K562 (cell line): ENCODE measurements around the gene ZNF333. TPM values are rescaled to one million over a fixed set of nuclear protein-coding genes. Genes with fewer than 3 reads are reported as not detected.

Experiments used
- ATAC-seq: fragments of 200-7000 bp; cut with Tn5 transposase; 3 replicates; pipeline ENCODE4 v1.9.1; 2020; ENCODE audit warnings: moderate library complexity
- BruUV-seq: library from RNA; stranded (reverse); fragments of 400-500 nt; replicated peaks from 2 replicates; lab custom pipeline; 2021; lab: Mats Ljungman, UMichigan
- CTCF ChIA-PET: fragments of 300-600 bp; formaldehyde crosslinking; extraction: SDS; loops from one replicate; lab custom pipeline; 2021; ENCODE audit warnings: low intra/inter-chr PET ratio; lab: Yijun Ruan, JAX
- POLR2A ChIA-PET: fragments of 300-600, 350-650 bp; sonication (Branson Sonifier 250); formaldehyde crosslinking; extraction: SDS; loops from one replicate; lab custom pipeline; 2021; ENCODE audit warnings: antibody characterized with exemption, inconsistent platforms; lab: Yijun Ruan, JAX
- DNase-seq, 4 experiments: peaks; one replicate each; pipeline versions ENCODE4 v3.0.0 to v3.0.0-alpha.2; 2011 to 2018; ENCODE audit warnings: low spot score in 3 of 4, mixed read lengths in 3 of 4; ENCODE audit errors: extremely low read depth in 1 of 4
- FAIRE-seq: peaks from 2 replicates; lab custom pipeline; 2011; peaks lifted over from hg19 to GRCh38; lab: Jason Lieb, UNC
- H2AFZ ChIP-seq: 2 replicates; pipeline ENCODE4 v1.6.0; 2011; ENCODE audit warnings: low read depth, low read length, control low read depth, inconsistent platforms
- H3K27ac ChIP-seq: fragments of 200-600 bp; 3 replicates; pipeline ENCODE4 v1.8.0; 2011; ENCODE audit warnings: low read depth, mild to moderate bottlenecking, control low read depth, inconsistent platforms, low read length, moderate library complexity, mixed read lengths; ENCODE audit errors: extremely low read depth
- H3K27me3 ChIP-seq, 2 experiments: fragments of 300-600 bp in 1 of 2; 2 replicates in 1 of 2; 3 replicates in 1 of 2; pipeline versions ENCODE4 v1.6.0 to v1.8.0; 2011; ENCODE audit warnings: inconsistent platforms in 2 of 2, low read length in 2 of 2, mild to moderate bottlenecking in 1 of 2, mixed read lengths in 1 of 2, moderate library complexity in 1 of 2; ENCODE audit not compliant: control insufficient read depth in 2 of 2, insufficient read depth in 2 of 2
- H3K36me3 ChIP-seq: fragments of 300-600 bp; 3 replicates; pipeline ENCODE4 v1.8.0; 2011; ENCODE audit warnings: mild to moderate bottlenecking, low read length, inconsistent platforms; ENCODE audit not compliant: control insufficient read depth, insufficient read depth
- H3K4me1 ChIP-seq, 2 experiments: fragments of 200-600 bp in 1 of 2; replicated peaks in 1 of 2; 2 replicates in 1 of 2; 3 replicates in 1 of 2; pipeline versions ENCODE4 v1.5.1 to v1.8.0; 2011; ENCODE audit warnings: inconsistent platforms in 2 of 2, low read length in 2 of 2, mild to moderate bottlenecking in 1 of 2, mixed read lengths in 1 of 2, moderate library complexity in 1 of 2; ENCODE audit not compliant: control insufficient read depth in 2 of 2, insufficient read depth in 2 of 2
- H3K4me2 ChIP-seq: 2 replicates; pipeline ENCODE4 v1.6.1; 2011; ENCODE audit warnings: low read length, control low read depth, inconsistent platforms, mixed read lengths; ENCODE audit not compliant: insufficient read depth
- H3K4me3 ChIP-seq: fragments of 200-600 bp; sonication (generic), shearing (Covaris generic); 2 replicates; pipeline ENCODE4 v1.5.1; 2016; ENCODE audit warnings: control low read depth, inconsistent platforms
- H3K79me2 ChIP-seq: fragments of 200-600 bp; 3 replicates; pipeline ENCODE4 v1.8.0; 2011; ENCODE audit warnings: low read length, inconsistent platforms; ENCODE audit not compliant: control insufficient read depth, insufficient read depth
- H3K9ac ChIP-seq, 2 experiments: 2 replicates each; pipeline versions ENCODE4 v1.6.0 to v1.6.1; 2011; ENCODE audit warnings: low read depth in 2 of 2, low read length in 2 of 2, control low read depth in 1 of 2, inconsistent platforms in 1 of 2, mild to moderate bottlenecking in 1 of 2, mixed read lengths in 1 of 2; ENCODE audit not compliant: insufficient read depth in 1 of 2
- H3K9me1 ChIP-seq: one replicate; pipeline ENCODE4 v1.6.0; 2011; ENCODE audit warnings: inconsistent platforms, mild to moderate bottlenecking, low read length, moderate library complexity; ENCODE audit not compliant: control insufficient read depth, insufficient read depth
- H3K9me3 ChIP-seq: replicated peaks from 2 replicates; pipeline ENCODE4 v1.5.1; 2011; ENCODE audit warnings: low read depth, low read length, inconsistent platforms; ENCODE audit not compliant: control insufficient read depth, insufficient read depth
- H4K20me1 ChIP-seq: replicated peaks from 2 replicates; pipeline ENCODE4 v1.6.1; 2011; ENCODE audit warnings: low read length, inconsistent platforms, mixed read lengths; ENCODE audit not compliant: control insufficient read depth, insufficient read depth
- CBFB ChIP-seq: sonication (generic); formaldehyde crosslinking; IDR thresholded peaks from 2 replicates; pipeline ENCODE4 v1.4.0; 2020; ENCODE audit warnings: mild to moderate bottlenecking, missing genetic modification reagents
- CCNT2 ChIP-seq: IDR thresholded peaks from 2 replicates; pipeline ENCODE4 v1.6.1; 2011; ENCODE audit warnings: borderline replicate concordance, low read depth, mild to moderate bottlenecking, moderate library complexity, mixed read lengths, low read length; ENCODE audit not compliant: insufficient read length; ENCODE audit errors: extremely low read depth
- ELF4 ChIP-seq: fragments of 450-650 bp; formaldehyde crosslinking; IDR thresholded peaks from 2 replicates; pipeline ENCODE4 v1.4.0; 2022; ENCODE audit warnings: missing genetic modification characterization
- MYNN ChIP-seq, 2 experiments: sonication (generic); formaldehyde crosslinking in 1 of 2; IDR thresholded peaks; 2 replicates each; pipeline versions ENCODE4 v1.5.0 to v1.6.1; 2016 to 2020; ENCODE audit warnings: antibody characterized with exemption in 1 of 2, missing genetic modification reagents in 1 of 2
- NCOR1 ChIP-seq: fragments of 450-650 bp; IDR thresholded peaks from 2 replicates; pipeline ENCODE4 v1.6.1; 2016; ENCODE audit warnings: mild to moderate bottlenecking, moderate library complexity
- NFRKB ChIP-seq: fragments of 450-650 bp; IDR thresholded peaks from 2 replicates; pipeline ENCODE4 v1.6.1; 2016; ENCODE audit warnings: low read depth
- POLR2H ChIP-seq: IDR thresholded peaks from 2 replicates; pipeline ENCODE4 v1.6.1; 2016; ENCODE audit warnings: missing genetic modification characterization, low read depth, mild to moderate bottlenecking, control low read depth, missing compliant biosample characterization, moderate library complexity
- WGBS: fragments of 100-300 bp; shearing (Covaris generic); methylation state at CpG from one replicate; pipeline ENCODE4 v1.1.6; 2016; ENCODE audit warnings: low coverage, mixed read lengths; ENCODE audit not compliant: insufficient coverage; ENCODE audit errors: missing lambda C conversion rate; 5-methylcytosine and 5-hydroxymethylcytosine counted together
- in situ Hi-C: fragments of 300-500 bp; cut with MboI; formaldehyde crosslinking; loops from 4 replicates; pipeline ENCODE4 v1.15.0; 2018; ENCODE audit warnings: inconsistent platforms, mixed read lengths
- intact Hi-C: fragments of 100-400 bp; cut with micrococcal nuclease; formaldehyde crosslinking; loops from 2 replicates; pipeline ENCODE4 v1.14.2; 2022
- polyA plus RNA-seq, 8 experiments: library from polyadenylated mRNA; depleted of rRNA in 4 of 8; stranded (reverse) in 5 of 8; unstranded in 3 of 8; fragments of >200 nt; fragmentation: Nextera tagmentation in 2 of 8; fragmentation: Illumina TruSeq in 1 of 8; extraction: Ambion mirVana in 2 of 8; extraction: Trizol in 1 of 8; gene quantifications; 2 replicates each; pipeline versions ENCODE4 v1.2.1 to v1.2.3, GENCODE V29; 2011 to 2014; ENCODE audit warnings: inconsistent platforms in 1 of 8, missing spikeins in 1 of 8
- total RNA-seq, 7 experiments: library from RNA; depleted of rRNA in 6 of 7; stranded (reverse); fragments of >200 nt in 6 of 7; fragmentation: Illumina TruSeq in 2 of 7; extraction: Trizol in 2 of 7; gene quantifications; 2 replicates each; pipeline versions ENCODE4 v1.2.1 to v1.2.3, GENCODE V29; 2011 to 2021; ENCODE audit warnings: low replicate concordance in 1 of 7
- TF ChIP-seq, protein P1 (sequence below): fragments of 250-450 bp; sonication (Bioruptor Pico); IDR thresholded peaks from 2 replicates; pipeline ENCODE4 v1.5.0; 2020; ENCODE audit warnings: mild to moderate bottlenecking, borderline replicate concordance

The ZNF333 gene
- total and polyA plus RNA-seq, 9 of the 15 experiments (the other 6 are each of a cell fraction or from before 2014, with no cell fraction given), result 2.8 to 10.3 (median 6.3) TPM

DNA sequence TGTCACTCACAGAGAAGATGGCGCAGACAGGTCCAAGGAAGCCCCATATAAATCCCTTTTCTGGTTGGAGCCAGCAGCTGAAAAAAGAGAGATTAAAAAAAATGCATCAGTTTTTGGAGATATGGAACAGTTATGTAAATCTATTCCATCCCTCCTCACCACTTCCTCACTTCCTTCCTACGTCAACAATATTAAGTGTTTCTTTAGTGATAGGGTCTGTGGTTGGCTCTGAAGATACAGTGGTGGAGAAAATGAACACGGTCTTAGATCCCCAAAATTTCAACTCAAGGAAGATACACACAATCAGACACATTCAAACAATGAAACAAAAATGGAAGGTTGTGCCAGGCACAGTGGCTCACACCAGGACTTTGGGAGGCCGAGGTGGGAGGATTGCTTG is 57.0 kb downstream of the ZNF333 start (continued):
- TF ChIP-seq MYNN (IDR thresholded peaks at IDR 0.05) (no peak), MYNN (CRISPR knock-in tag; IDR thresholded peaks at IDR 0.05) (no peak), CCNT2 (no peak), NCOR1 (no peak), CBFB (CRISPR knock-in tag) (no peak), ELF4 (no peak), POLR2H (no peak)
- TF ChIP-seq, protein P1, sequence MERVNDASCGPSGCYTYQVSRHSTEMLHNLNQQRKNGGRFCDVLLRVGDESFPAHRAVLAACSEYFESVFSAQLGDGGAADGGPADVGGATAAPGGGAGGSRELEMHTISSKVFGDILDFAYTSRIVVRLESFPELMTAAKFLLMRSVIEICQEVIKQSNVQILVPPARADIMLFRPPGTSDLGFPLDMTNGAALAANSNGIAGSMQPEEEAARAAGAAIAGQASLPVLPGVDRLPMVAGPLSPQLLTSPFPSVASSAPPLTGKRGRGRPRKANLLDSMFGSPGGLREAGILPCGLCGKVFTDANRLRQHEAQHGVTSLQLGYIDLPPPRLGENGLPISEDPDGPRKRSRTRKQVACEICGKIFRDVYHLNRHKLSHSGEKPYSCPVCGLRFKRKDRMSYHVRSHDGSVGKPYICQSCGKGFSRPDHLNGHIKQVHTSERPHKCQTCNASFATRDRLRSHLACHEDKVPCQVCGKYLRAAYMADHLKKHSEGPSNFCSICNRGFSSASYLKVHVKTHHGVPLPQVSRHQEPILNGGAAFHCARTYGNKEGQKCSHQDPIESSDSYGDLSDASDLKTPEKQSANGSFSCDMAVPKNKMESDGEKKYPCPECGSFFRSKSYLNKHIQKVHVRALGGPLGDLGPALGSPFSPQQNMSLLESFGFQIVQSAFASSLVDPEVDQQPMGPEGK (CRISPR knock-in tag), result no peak

GRCh38 chr19:14748601-14749000 is 58.8 kb downstream of the ZNF333 start:
- no peak overlapping the region for H2AFZ ChIP-seq
- no TSS peak for BruUV-seq
- H3K27me3 ChIP-seq, result no peaks in the 10 kb centered on the region
- no peak overlapping the region for H3K27ac ChIP-seq
- no peak overlapping the region for H3K4me3 ChIP-seq
- in situ Hi-C loops (no loop called here), intact Hi-C loops (no loop called here)
- H3K4me2 ChIP-seq, result no peak overlapping the region
- H3K9me1 ChIP-seq, result no peaks in the 10 kb centered on the region
- peak; percentile 58 for FAIRE-seq
- no peaks in the 10 kb centered on the region for H3K9me3 ChIP-seq
- CTCF ChIA-PET, result no interaction called here
- H3K36me3 ChIP-seq, result peaks cover 61% of the 10 kb centered on the region; the same call in 2 of the 3 replicates
- no peak overlapping the region for H3K9ac ChIP-seq
- H3K4me1 ChIP-seq, result no peaks in the 10 kb centered on the region; a peak in 1 of 5 replicates
- POLR2A ChIA-PET, result interaction anchor here (0.9 kb wide), 1 partner anchor 13 kb away, joined by 3 read pairs; no protein-coding TSS in a partner anchor
- DNase-seq, result no peak
- 82% methylated on average over 6 of the region's 6 CpGs for WGBS
- ATAC-seq, result no peak
- no peaks in the 10 kb centered on the region for H3K79me2 ChIP-seq
- H4K20me1 ChIP-seq, result no peaks in the 10 kb centered on the region
- TF ChIP-seq NFRKB, result no peak
